DND-41 (cell line): ENCODE data around the gene SMYD5.

Experiments used
- ATAC-seq: fragments of 200-7000 bp; cut with Tn5 transposase; 3 replicates; pipeline ENCODE4 v1.9.1; 2021; ENCODE audit warnings: low read depth; ENCODE audit not compliant: insufficient read depth
- DNase-seq: peaks from one replicate; pipeline ENCODE4 v3.0.0-alpha.2; 2020
- H2AFZ ChIP-seq: 2 replicates; pipeline ENCODE4 v1.6.0; 2012; ENCODE audit warnings: low read depth, low read length
- H3K27ac ChIP-seq: 2 replicates; pipeline ENCODE4 v1.5.1; 2012; ENCODE audit warnings: low read length, inconsistent platforms
- H3K27me3 ChIP-seq: fragments of 200-600 bp; sonication (generic); 2 replicates; pipeline ENCODE4 v1.6.0; 2012; ENCODE audit warnings: low read length, mild to moderate bottlenecking, inconsistent platforms; ENCODE audit not compliant: insufficient read depth, poor library complexity
- H3K36me3 ChIP-seq: 2 replicates; pipeline ENCODE4 v1.5.1; 2012; ENCODE audit warnings: low read length, inconsistent platforms; ENCODE audit not compliant: insufficient read depth
- H3K4me1 ChIP-seq: 2 replicates; pipeline ENCODE4 v1.5.1; 2012; ENCODE audit warnings: mild to moderate bottlenecking, low read length; ENCODE audit not compliant: insufficient read depth
- H3K4me2 ChIP-seq: 2 replicates; pipeline ENCODE4 v1.6.0; 2012; ENCODE audit warnings: mild to moderate bottlenecking, moderate library complexity, low read length, inconsistent platforms; ENCODE audit not compliant: insufficient read depth
- H3K4me3 ChIP-seq, 2 experiments: fragments of 200-600 bp in 1 of 2; shearing (Covaris generic) in 1 of 2; 2 replicates each; pipeline ENCODE4 v1.5.1; 2012 to 2016; ENCODE audit warnings: inconsistent platforms in 2 of 2, low read length in 2 of 2, mild to moderate bottlenecking in 2 of 2, low read depth in 1 of 2, moderate library complexity in 1 of 2
- H3K79me2 ChIP-seq: 2 replicates; pipeline ENCODE4 v1.6.0; 2012; ENCODE audit warnings: low read length, inconsistent platforms; ENCODE audit not compliant: insufficient read depth
- H3K9ac ChIP-seq: 2 replicates; pipeline ENCODE4 v1.6.0; 2012; ENCODE audit warnings: low read depth, mild to moderate bottlenecking, inconsistent platforms, low read length, moderate library complexity
- H3K9me3 ChIP-seq: 2 replicates; pipeline ENCODE4 v1.5.1; 2012; ENCODE audit warnings: low read length, moderate library complexity, mild to moderate bottlenecking, inconsistent platforms; ENCODE audit not compliant: insufficient read depth, severe bottlenecking
- H4K20me1 ChIP-seq: 2 replicates; pipeline ENCODE4 v1.6.0; 2012; ENCODE audit warnings: low read length; ENCODE audit not compliant: insufficient read depth
- EZH2 ChIP-seq: IDR thresholded peaks from 3 replicates; pipeline ENCODE4 v1.6.1; 2012; ENCODE audit warnings: borderline replicate concordance, low read depth, mild to moderate bottlenecking, moderate library complexity, low read length, inconsistent platforms; ENCODE audit not compliant: severe bottlenecking
- TF ChIP-seq, protein P1 (sequence below): IDR thresholded peaks from 2 replicates; pipeline ENCODE4 v1.5.1; 2012; ENCODE audit warnings: borderline replicate concordance, low read length, moderate library complexity, mild to moderate bottlenecking; ENCODE audit not compliant: poor library complexity, severe bottlenecking; ENCODE audit errors: extremely low read depth

Gene SMYD5

GRCh38 chr2:73172963-73173362 lies 41.1 kb upstream of the SMYD5 start:
- H2AFZ ChIP-seq: no peak overlapping the region
- no peaks in the 10 kb centered on the region for H4K20me1 ChIP-seq
- H3K4me3 ChIP-seq: no peak overlapping the region
- TF ChIP-seq EZH2: no peak
- TF ChIP-seq, protein P1, sequence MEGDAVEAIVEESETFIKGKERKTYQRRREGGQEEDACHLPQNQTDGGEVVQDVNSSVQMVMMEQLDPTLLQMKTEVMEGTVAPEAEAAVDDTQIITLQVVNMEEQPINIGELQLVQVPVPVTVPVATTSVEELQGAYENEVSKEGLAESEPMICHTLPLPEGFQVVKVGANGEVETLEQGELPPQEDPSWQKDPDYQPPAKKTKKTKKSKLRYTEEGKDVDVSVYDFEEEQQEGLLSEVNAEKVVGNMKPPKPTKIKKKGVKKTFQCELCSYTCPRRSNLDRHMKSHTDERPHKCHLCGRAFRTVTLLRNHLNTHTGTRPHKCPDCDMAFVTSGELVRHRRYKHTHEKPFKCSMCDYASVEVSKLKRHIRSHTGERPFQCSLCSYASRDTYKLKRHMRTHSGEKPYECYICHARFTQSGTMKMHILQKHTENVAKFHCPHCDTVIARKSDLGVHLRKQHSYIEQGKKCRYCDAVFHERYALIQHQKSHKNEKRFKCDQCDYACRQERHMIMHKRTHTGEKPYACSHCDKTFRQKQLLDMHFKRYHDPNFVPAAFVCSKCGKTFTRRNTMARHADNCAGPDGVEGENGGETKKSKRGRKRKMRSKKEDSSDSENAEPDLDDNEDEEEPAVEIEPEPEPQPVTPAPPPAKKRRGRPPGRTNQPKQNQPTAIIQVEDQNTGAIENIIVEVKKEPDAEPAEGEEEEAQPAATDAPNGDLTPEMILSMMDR: no peak
- H3K4me1 ChIP-seq: peaks cover 13% of the 10 kb centered on the region
- peaks cover 44% of the 10 kb centered on the region for H3K27me3 ChIP-seq
- no peaks in the 10 kb centered on the region for H3K79me2 ChIP-seq
- DNase-seq: no peak
- no peaks in the 10 kb centered on the region for H3K9me3 ChIP-seq
- H3K4me2 ChIP-seq: no peak overlapping the region
- no peak overlapping the region for H3K9ac ChIP-seq
- ATAC-seq: no peak
- H3K27ac ChIP-seq: no peak overlapping the region
- no peaks in the 10 kb centered on the region for H3K36me3 ChIP-seq

GRCh38 chr2:73173781-73174180 lies 40.3 kb upstream of the SMYD5 start:
- Histone ChIP-seq H3K9me3 (no peaks in the 10 kb centered on the region), H3K27me3 (peaks cover 44% of the 10 kb centered on the region), H3K4me3 (no peak overlapping the region), H3K27ac (no peak overlapping the region), H3K79me2 (no peaks in the 10 kb centered on the region), H3K4me1 (peaks cover 14% of the 10 kb centered on the region), H3K4me2 (no peak overlapping the region), H4K20me1 (no peaks in the 10 kb centered on the region), H3K9ac (no peak overlapping the region), H3K36me3 (no peaks in the 10 kb centered on the region), H2AFZ (no peak overlapping the region)
- TF ChIP-seq, protein P1: no peak
- no peak for TF ChIP-seq EZH2
- ATAC-seq: no peak
- no peak for DNase-seq

GRCh38 chr2:73174244-73174643 lies 39.8 kb upstream of the SMYD5 start:
- Histone ChIP-seq H3K9ac (no peak overlapping the region), H3K27me3 (peaks cover 44% of the 10 kb centered on the region), H3K9me3 (no peaks in the 10 kb centered on the region), H3K27ac (no peak overlapping the region), H2AFZ (no peak overlapping the region), H3K4me3 (no peak overlapping the region), H3K36me3 (no peaks in the 10 kb centered on the region), H3K79me2 (no peaks in the 10 kb centered on the region), H3K4me2 (no peak overlapping the region), H3K4me1 (peaks cover 14% of the 10 kb centered on the region), H4K20me1 (no peaks in the 10 kb centered on the region)
- TF ChIP-seq, protein P1: no peak
- TF ChIP-seq EZH2: no peak
- ATAC-seq: no peak
- no peak for DNase-seq
